NCI-H69 (cell line): ENCODE results near the gene TRIM15.
"Not testable (repeated sequence)": the region's sequence is repeated elsewhere in the genome, so short reads cannot be mapped to it uniquely, and the experiment has no call there.

Source experiments
- DNase-seq: peaks from one replicate; lab custom pipeline; 2025; lab: John Stamatoyannopoulos, UW

TRIM15 gene

DNA sequence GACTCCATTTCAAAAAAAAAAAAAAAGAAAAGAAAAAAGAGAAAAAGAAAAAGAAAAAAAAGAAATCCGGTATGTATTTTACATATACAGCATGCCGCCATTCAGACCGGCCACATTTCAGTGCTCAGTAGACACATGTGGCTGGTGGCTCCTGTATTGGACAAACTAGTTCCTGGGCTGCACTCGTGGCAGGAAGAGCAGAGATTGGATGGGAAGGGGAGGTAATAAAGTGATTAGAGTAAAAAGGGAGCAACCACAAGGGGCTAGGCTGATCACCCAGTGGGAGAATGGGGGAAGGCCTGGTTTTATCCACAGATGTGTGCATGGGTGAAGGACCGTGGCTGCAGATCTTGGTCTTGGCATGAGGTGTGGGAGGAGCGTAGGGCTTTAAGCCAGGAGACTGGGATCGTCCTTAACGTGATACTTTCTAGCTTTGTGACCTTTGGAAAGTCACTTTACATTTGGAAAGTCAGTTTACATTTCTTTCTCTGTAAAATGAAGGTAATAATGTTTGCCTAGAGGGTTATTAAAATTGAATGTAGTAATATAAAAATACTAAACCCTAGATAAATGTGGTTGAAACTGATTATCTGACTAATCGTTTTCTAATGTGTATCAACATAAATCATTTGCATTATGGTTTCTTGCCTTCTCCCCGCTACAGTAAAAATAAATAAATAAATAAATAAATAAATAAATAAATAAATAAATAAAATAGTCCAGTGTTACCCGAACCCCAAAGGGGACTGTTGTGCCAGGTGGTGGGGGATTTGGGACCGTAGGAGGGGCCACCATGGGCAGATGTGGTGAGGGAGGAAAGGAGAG is 869 bp upstream of the TRIM15 start:
- DNase-seq = no peak

DNA sequence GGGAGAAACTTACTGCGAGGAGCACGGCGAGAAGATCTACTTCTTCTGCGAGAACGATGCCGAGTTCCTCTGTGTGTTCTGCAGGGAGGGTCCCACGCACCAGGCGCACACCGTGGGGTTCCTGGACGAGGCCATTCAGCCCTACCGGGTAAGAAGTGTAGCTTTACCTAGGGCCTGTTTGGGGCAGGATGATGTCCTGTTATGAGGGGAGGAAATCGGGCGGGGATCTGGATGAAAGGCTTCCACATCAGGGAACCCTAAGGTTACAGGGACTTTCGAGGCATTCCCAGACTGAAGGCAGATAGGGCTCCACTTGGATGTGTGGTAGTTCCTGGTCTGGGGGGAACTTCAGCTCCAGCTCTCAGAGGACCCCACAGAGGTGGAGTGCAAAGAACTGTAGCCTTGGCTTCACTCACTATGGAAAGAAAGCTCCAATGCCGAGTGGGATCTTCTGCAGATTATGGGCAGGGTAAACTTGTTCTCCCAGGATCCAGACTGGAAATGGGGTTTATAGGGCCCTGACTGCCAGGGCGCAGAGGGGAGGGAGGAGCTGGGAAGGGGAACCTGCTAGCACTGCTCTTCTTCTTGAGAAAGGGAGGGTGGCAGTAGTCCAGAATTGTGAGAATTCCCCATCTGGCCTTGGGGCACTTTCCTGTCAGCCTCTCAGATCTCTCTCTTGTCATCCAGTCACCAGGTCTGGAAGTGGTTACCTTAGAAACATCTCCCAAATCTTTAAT is 740 bp downstream of the TRIM15 start:
- DNase-seq = no peak

DNA sequence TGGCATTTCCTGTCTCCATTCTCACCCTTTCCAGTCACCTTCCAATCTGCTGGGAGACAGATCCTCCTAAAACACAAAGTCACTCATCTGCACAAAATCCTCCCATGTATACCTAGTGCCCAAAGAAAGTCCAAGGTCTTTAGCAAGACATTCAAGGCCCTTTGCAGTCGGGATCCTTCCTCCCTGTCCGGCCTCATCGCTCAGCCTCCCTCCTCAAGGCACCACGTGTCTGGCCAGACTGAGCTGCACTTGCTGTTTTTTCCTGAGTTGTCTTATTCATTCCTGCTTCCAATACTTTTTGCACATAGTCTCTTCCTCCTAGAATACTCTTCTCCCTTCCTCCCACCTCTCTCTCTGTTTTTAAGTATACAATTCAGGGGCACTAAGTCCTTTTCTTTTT is 1.4 kb downstream of the TRIM15 start:
- DNase-seq = no peak

DNA sequence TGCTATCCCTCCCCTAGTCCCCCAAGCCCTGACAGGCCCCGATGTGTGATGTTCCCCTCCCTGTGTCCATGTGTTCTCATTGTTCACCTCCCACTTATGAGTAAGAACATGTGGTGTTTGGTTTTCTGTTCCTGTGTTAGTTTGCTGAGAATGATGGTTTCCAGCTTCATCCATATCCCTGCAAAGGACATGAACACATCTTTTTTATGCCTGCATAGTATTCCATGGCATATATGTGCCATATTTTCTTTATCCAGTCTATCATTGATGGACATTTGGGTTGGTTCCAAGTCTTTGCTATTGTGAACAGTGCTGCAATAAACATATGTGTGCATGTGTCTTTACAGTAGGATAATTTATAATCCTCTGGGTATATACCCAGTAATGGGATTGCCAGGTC is 1.9 kb downstream of the TRIM15 start:
- not testable (repeated sequence) for DNase-seq

DNA sequence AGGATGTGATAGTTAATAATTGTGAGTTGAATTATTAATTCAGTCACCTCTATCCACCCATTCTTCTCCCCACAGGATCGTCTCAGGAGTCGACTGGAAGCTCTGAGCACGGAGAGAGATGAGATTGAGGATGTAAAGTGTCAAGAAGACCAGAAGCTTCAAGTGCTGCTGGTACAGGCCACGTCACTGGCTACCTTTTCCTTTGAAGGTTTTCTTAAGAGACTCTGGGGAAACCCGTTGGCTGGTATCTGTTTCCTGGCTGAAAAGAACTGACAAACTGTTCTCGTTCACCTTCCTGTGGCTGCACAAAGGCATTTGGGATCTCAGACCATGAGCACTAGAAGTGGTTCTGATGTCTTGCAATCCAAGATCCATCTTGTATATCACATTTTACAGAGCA is 3.8 kb downstream of the TRIM15 start:
- no peak for DNase-seq

DNA sequence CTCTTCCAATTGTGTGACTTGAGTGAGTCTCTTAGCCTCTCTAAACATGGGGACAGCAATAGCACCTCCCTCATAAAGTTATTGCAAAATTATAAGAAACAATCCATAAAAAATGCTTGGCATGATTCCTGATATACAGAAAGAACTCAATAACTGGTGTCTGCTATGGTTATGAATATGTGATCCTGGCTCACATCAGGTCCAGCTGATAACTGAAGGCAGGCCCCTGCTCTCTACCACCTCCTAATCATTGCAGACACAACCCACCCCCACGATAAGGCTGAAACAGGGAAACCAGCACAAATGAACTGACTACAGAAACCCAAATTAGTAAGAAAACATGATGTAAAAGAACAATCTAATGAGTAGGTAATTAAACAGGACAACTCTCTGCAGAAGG is 5.4 kb downstream of the TRIM15 start:
- DNase-seq = no peak

DNA sequence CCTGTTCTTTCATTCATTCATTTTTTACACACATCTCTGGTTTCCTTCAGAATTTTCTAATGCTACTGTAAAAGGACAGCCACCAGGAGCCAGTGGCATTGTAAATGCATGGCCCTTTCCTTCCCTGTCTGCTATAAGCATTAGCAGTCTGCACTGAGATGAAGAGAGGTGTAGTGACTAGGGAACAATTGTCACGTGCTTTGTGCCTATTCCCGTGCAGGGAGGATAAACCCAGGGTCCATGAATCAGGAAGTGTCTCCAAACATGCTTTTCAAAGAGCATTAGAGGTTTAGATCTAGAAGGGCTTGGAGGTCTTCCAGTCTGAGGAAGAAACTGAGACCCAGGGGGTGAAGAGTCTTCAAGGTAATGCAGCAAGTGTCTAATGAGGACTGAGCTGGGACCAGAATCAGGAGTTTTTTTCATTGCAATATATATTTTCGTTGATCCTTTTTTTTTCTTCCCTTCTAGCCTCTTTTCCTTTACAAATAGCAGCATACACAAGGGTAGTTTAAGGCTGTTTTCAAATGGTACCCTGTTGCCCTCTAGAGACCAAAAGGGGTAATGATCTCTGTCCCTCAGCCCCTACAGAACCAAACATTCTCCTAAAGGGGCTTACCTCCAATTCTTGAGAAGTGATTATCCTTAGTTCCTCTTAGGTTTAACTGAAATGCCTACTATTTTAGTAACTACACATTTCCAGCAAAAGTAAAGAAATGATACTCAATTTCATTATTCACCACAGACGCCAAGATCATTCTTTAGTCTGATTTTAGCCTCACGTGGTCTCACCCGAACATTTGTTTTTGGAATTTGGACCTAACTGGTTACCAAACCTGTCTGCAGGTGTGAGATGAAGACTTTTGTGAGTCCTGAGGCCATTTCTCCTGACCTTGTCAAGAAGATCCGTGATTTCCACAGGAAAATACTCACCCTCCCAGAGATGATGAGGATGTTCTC is 6.6 kb downstream of the TRIM15 start:
- DNase-seq = peak; percentile 57

DNA sequence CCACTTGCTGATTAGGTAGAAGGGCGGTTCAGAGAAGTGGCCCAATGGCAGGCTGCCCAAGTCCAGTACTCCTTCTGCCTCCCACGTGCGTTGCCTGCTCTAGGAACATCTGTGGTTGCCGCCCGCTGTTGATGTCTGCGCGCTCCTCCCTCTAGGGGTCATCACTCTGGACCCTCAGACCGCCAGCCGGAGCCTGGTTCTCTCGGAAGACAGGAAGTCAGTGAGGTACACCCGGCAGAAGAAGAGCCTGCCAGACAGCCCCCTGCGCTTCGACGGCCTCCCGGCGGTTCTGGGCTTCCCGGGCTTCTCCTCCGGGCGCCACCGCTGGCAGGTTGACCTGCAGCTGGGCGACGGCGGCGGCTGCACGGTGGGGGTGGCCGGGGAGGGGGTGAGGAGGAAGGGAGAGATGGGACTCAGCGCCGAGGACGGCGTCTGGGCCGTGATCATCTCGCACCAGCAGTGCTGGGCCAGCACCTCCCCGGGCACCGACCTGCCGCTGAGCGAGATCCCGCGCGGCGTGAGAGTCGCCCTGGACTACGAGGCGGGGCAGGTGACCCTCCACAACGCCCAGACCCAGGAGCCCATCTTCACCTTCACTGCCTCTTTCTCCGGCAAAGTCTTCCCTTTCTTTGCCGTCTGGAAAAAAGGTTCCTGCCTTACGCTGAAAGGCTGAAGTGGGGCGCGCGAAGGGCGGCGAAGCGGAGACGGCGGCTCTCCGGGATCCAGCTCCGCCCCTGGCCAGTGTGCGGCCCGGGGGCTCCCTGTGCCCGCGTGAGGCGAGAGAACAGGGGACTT is 8.5 kb downstream of the TRIM15 start:
- DNase-seq = peak; percentile 67

DNA sequence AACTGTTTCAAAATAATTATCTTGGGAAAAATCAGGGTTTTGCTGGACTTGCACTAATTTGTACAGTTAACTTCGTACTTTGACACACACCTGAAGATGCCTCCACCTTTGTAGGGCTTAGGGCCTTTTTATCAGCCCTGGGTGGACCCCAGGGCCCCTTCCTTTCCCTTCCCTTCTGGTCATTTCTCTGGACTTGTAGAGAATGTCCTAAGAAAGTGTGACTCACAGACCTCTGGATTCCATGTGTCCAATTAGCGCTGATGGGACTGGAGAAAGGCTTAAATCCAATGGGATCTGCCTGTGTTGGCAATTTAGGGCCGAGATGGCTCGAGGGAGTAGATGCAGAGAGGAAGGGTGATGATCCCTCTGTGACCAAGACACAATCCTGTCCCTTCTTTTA is 9.3 kb downstream of the TRIM15 start:
- no peak for DNase-seq

DNA sequence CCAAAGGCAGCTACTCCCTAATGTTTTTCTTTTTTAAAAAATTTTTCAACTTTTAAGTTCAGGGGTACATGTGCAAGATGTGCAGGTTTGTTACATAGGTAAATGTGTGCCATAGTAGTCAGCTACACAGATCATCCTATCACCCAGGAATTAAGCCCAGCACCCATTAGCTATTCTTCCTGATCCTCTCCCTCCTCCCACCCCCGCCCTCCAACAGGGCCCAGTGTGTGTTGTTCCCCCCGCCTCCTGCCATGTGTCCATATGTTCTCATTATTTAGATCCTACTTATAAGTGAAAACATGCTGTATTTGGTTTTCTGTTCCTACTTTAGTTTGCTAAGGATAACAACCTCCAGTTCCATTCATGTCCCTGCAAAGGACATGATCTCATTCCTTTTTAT is 12.4 kb downstream of the TRIM15 start:
- DNase-seq = peak; percentile 13

DNA sequence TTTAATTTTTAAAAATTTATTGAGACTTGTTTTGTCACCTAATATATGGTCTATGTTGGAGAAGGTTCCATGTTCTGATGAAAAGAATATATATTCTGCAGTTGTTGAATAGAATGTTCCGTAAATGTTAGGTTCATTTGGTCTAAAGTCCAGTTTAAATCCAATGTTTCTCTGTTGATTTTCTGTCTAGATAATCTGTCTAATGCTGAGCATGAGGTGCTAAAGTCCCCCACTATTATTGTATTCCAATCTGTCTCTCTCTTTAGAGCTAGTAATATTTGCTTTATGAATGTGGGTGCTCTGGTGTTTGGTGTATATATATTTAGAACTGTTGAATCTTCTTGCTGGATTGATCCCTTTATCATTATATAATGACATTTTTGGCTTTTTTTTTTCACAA is 15.5 kb downstream of the TRIM15 start:
- DNase-seq = no peak

DNA sequence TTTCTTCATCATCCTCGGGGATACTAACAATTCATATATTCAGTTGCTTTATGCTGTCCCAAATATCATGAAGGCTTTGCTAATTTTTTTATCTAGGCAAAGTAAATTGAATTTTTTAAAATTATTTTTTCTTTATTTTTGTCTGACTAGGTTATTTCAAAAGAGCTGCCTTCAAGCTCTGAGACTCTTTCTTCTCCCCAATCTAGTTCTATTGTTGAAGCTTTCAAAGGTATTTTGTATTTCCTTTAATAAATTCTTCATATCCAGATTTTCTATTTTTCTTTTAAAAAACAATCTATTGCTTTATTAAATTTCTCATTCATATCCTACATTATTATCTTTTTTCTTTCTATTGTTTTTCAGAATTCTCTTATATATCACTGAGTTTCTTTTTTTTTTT is 16.8 kb downstream of the TRIM15 start:
- no peak for DNase-seq

DNA sequence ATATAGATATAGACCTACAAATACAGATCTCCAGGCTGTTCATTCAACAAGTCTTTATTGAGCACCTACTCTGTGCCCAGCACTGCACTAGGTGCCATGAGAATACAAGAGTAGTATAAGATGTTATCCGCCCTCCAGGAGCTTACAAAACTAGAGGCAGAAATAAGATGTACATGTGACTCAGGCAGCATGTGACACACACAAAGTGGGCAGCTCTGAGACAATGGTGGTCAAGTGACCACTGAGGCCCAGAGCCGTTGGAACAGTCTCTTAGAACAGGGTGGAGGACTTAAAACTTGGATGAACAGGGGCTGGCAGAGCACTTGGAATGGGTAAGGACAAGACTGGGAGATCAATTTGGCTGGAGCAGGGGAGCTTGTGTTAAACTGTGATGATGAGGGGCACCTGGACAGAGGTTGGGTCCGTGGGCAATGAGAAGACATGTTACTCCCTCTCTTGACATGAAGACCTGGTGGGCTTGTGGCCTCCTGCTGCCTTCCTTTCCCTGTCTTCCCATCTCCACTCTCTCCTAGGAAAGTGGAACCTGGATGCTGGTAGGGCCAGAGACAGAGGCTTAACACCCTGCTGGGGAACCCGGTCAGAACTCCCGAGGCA is 21.2 kb downstream of the TRIM15 start:
- DNase-seq = no peak

DNA sequence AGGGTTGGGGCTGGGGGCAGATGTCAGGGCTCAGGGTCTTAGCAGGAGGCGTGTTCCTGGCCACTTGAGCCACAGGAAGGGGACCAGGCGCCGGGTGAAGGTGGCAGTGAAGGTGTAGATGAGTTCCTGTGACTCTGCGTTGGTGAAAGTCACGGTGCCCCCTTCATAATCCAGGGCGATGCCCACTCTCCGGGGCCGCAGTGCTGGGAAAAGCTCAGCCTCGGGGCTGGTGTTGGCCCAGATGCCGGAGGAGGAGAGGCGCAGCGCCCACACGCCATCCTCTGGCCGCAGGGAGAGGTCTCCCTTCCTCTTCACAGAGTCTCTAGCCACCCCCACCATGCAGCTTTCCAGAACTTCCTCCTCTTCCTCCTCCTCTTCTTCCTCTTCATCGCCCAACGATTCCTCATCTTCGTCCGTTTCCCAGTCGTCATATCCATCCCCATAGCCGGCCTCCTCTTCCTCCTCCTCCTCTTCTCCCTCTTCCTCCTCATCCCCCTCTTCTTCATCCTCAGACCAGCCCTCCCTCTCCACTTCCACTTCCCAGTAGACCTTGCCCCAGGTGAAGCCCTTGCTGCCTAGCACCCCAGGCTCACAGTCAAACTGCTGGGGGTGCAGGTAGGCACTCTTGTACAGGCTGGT is 22.6 kb downstream of the TRIM15 start:
- no peak for DNase-seq

DNA sequence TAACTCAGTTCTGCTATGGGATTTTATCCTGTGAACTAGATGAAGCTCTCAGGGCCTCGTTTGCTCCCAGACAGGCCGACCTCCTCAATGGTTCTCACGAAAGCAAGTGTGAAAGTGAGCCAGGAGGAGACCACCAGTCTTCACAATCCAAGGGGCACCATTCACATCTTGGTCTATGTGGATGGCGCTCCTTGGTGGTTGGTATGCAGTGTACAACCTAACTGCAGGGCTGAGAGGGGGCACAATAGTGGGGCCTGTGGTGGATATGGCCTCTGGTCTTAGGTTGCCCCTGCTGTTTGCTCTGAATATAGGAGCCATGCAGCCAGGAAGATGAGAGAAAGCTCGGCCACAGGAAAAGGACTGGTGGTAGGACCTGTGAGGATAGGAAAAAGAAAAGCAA is 25.2 kb downstream of the TRIM15 start:
- no peak for DNase-seq

DNA sequence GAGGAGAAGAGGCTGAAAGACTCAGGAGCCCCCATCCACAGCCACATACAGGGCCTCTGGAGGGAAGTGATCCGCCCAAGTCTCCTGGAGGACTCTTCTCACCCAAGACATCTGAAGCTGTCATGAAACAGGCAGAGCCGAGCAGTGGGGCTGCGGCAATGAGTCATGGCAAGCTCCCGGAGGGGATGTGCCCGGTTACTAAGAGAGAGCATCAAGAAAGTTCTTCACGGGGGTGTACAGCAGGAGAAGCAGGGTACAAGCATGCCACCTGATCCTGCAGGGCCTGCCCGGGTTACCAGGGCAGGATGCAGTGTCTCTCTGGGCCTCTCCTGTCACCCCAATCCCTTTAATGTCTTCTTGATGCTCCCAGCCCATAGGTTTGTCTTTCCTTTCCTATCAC is 28.7 kb downstream of the TRIM15 start:
- no peak for DNase-seq

DNA sequence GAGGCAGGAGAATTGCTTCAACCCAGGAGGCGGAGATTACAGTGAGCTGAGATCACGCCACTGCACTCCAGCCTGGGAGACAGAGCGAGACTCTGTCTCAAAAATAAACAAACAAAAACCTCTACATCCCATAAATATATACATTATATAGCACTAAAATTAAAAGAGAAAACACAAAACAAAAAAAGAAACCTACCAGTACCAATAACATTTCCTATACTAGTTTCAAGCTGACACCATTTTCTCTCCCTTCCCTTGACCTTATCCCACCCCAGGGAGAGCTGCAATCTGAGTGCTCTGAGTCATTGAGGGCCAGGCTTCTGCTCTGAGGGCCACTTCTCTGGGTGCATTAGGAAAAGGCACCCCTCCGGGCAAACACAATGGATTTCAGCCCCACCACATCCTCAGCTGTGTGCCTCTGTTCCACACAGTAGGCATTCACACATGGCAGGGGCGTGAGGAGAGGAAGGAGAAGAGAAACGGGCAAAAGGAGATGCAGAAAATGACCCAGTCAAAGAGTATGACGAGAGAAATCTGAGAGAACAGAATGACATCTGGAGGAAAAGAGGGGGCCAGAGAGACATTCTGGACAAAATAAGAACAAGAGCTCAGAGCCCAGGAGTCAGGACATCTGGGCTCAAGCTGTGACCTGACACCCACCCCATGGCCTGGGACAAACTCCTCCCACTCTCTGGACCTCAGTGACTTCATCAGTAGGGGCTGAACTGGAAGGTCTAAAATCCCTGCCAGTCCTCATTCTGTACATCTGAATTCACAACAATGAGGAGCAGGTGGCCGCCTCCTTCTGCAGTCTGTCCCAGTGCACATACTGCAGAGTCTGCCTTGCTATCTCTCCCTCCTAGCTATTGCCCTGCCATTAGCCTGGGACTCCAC is 31.7 kb downstream of the TRIM15 start:
- no peak for DNase-seq

DNA sequence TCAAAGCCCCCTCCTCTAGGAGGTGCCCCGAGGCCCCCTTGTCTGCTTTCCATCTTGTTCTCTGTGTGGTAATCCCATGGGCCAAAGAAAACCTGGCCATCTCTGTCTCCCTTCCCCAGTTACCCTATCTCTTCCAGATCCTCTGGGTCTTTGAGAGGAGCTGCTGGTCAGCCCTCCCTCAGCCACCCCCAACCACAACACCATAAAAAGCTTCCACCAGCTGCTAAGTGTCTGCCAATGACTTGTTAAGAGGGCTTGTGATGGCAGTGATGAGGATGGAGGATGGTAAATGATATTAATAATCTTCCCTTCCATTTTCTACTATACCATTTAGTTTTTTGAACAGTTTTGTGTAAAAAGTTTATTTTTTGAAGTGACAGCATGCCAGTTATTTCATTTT is 32.6 kb downstream of the TRIM15 start:
- DNase-seq = no peak

DNA sequence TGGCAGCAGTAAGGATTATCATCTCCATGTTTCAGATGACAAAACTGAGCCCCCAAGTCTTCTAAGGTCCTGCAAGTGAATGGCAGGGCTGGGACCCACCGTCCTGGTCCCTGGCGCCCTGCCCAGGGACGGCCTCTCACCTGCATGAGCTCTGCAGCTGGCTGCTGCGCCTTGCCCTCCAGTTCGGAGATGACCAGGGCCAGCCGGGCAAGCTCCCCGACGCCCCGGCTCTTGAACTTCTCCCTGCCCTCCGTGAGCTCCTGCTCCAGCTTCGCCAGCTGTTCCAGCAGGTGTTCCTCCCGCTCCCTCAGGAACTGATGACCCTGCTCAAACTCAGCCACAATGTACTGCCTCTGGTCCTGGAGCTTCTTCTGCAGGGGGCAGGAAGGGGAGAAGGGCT is 33.0 kb downstream of the TRIM15 start:
- no peak for DNase-seq
